Measurements from ENCODE around the gene AKAP9. TPM values are rescaled to one million over a fixed set of nuclear protein-coding genes. Genes with fewer than 3 reads are reported as not detected.

Gene AKAP9
- total RNA-seq, 2 donors from 2014 or later: 70.0 to 93.9 TPM

DNA sequence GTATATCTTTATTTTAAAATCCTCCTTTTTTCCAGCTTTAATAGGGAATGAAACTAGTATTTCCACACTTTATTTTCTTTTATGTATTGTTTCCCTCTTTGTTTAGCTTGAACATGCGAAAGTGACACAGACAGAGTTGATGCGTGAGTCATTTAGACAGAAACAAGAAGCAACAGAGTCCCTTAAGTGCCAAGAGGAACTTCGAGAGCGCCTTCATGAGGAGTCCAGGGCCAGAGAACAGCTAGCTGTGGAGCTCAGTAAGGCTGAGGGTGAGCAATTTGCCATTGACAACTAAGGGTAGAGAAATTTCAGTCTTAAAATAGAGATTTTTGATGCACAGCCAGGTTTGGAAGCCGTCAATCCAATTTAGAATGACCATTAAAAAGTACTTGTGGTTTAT is 120.5 kb downstream of the AKAP9 start:
- peak overlapping the region in 1 of 4 donors; percentile 28 for H3K27ac ChIP-seq
- H3K9me3 ChIP-seq: no peaks in the 10 kb centered on the region
- H3K27me3 ChIP-seq: no peaks in the 10 kb centered on the region
- WGBS, 2 donors: 76 to 85% methylated on average over 5 of the region's 5 CpGs
- no peak overlapping the region for H3K4me3 ChIP-seq
- DNase-seq: peak in 1 of 4 donors; percentile 10
- no peaks in the 10 kb centered on the region for H3K36me3 ChIP-seq (replicated peaks in 1 of 2; ENCODE audit: insufficient read depth in 1 of 2, low read depth in 2 of 2)
- ATAC-seq: no peak
- TF ChIP-seq POLR2A (IDR thresholded peaks at IDR 0.05): no peak
- TF ChIP-seq, protein P1, sequence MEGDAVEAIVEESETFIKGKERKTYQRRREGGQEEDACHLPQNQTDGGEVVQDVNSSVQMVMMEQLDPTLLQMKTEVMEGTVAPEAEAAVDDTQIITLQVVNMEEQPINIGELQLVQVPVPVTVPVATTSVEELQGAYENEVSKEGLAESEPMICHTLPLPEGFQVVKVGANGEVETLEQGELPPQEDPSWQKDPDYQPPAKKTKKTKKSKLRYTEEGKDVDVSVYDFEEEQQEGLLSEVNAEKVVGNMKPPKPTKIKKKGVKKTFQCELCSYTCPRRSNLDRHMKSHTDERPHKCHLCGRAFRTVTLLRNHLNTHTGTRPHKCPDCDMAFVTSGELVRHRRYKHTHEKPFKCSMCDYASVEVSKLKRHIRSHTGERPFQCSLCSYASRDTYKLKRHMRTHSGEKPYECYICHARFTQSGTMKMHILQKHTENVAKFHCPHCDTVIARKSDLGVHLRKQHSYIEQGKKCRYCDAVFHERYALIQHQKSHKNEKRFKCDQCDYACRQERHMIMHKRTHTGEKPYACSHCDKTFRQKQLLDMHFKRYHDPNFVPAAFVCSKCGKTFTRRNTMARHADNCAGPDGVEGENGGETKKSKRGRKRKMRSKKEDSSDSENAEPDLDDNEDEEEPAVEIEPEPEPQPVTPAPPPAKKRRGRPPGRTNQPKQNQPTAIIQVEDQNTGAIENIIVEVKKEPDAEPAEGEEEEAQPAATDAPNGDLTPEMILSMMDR (IDR thresholded peaks at IDR 0.05): no peak
- H3K4me1 ChIP-seq: peaks cover 46% of the 10 kb centered on the region
- intact Hi-C loops (cut with DNase I): no loop called here

DNA sequence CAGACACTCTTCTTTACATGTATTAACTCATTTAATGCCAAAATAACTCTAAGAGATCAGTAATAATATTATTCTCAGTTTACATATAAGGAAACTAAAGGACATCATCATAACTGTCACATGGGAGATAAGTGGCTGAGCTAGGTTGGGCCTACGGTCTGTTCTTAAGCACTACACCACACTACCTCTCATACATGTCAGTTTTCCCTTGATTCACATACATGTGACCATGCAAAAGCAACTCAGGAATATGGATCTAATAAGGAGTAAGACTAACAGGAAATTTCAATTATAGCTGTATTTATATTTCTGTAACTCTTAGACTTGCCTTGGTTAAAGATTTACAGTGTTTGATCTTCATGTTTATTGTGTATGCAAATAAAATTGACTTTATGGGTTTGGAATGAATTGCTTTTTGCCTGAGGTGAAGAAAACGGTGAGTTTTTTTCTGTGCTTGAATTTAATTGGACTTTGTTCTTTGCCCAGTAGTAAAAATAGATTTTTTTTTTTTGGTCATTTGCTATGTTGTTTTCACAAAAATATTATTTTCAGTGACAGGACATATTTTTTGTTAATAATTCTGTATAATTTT is 123.9 kb downstream of the AKAP9 start:
- Histone ChIP-seq H3K9me3 (no peaks in the 10 kb centered on the region), H3K27ac (peak overlapping the region in 1 of 4 donors; percentile 30), H3K4me1 (peaks cover 20% of the 10 kb centered on the region), H3K36me3 (replicated peaks in 1 of 2; ENCODE audit: insufficient read depth in 1 of 2, low read depth in 2 of 2) (peaks cover 0 to 4% of the 10 kb centered on the region in 2 donors), H3K4me3 (no peak overlapping the region), H3K27me3 (no peaks in the 10 kb centered on the region)
- WGBS, 2 donors: 15 to 24% methylated on average over 2 of the region's 2 CpGs
- no peak for TF ChIP-seq POLR2A (IDR thresholded peaks at IDR 0.05)
- TF ChIP-seq, protein P1 (IDR thresholded peaks at IDR 0.05): no peak
- intact Hi-C loops (cut with DNase I): no loop called here
- ATAC-seq: no peak
- no peak for DNase-seq

DNA sequence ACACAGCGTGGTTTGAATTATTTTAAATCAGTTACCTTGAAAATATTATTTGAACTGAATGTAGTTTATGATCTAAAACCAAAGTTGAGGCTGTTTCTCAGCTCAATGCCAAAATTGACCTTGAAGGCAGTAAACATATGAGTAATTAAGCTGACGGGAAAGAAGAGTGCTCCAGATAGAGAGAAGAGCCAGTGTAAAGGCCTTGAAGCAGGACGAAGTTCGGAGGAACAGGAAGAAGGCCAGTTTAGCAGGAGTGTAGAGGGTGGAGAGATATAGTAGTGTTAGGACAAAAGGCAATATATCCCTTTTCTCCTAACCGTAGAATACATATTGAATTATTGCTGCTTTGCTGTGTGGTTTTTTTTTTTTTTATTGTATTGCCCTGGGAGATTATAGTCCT is 130.4 kb downstream of the AKAP9 start:
- Histone ChIP-seq H3K9me3 (no peaks in the 10 kb centered on the region), H3K27ac (peak overlapping the region in 1 of 4 donors; percentile 49), H3K4me1 (peaks cover 15% of the 10 kb centered on the region), H3K36me3 (replicated peaks in 1 of 2; ENCODE audit: insufficient read depth in 1 of 2, low read depth in 2 of 2) (peaks cover 0 to 11% of the 10 kb centered on the region in 2 donors), H3K4me3 (no peak overlapping the region), H3K27me3 (no peaks in the 10 kb centered on the region)
- intact Hi-C loops (cut with DNase I): no loop called here
- WGBS, 2 donors: 35 to 46% methylated on average over 5 of the region's 5 CpGs
- ATAC-seq (peak; percentile 78), DNase-seq (peak in 1 of 4 donors; percentile 10)
- TF ChIP-seq POLR2A (IDR thresholded peaks at IDR 0.05): no peak
- TF ChIP-seq, protein P1 (IDR thresholded peaks at IDR 0.05): no peak

DNA sequence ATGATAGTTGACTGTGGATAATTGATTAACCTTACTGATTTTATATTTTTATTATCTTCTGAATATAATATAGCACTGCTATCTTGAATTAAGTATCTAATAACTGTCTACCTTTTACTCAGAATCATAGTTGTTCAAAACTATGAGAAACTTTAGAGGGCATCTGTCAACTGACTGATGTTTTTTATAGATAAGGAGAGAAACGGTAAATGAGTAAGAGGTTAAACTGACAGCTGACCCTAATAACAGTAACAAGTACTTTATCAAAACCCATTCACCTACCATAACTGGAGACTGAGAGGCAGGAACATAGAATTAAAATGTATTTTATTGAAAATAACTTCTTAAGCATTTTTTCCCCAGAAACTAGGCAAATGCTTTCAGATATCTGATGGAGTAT is 131.5 kb downstream of the AKAP9 start:
- DNase-seq (no peak), ATAC-seq (no peak)
- no peak overlapping the region for H3K27ac ChIP-seq
- H3K27me3 ChIP-seq: no peaks in the 10 kb centered on the region
- H3K4me3 ChIP-seq: no peak overlapping the region
- H3K36me3 ChIP-seq (replicated peaks in 1 of 2; ENCODE audit: insufficient read depth in 1 of 2, low read depth in 2 of 2): peaks cover 0 to 12% of the 10 kb centered on the region in 2 donors
- no peaks in the 10 kb centered on the region for H3K9me3 ChIP-seq
- TF ChIP-seq, protein P1 (IDR thresholded peaks at IDR 0.05): no peak
- no peak for TF ChIP-seq POLR2A (IDR thresholded peaks at IDR 0.05)
- H3K4me1 ChIP-seq: peaks cover 22% of the 10 kb centered on the region
- WGBS, 2 donors: 24 to 28% methylated on average over 1 of the region's 1 CpG
- intact Hi-C loops (cut with DNase I): no loop called here

DNA sequence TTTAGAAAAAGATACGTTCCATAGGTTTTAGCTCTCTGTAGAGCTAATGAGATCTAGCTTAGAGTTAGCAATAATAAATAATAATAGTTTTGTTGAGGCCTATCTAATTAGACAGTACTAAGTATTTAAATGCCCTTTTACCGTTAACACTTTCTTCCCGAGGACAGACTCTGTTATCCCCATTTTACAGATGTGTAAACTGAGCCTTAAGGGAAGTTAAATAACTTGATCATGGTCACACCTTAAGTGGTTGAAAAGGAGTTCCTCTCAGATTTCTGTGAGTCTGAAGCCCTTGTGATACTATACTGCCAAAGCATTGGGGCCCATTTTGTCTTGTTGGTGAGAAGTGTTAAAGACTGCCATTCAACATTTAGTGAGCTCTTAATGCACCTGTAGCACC is 132.0 kb downstream of the AKAP9 start:
- peaks cover 22% of the 10 kb centered on the region for H3K4me1 ChIP-seq
- no peaks in the 10 kb centered on the region for H3K27me3 ChIP-seq
- H3K36me3 ChIP-seq (replicated peaks in 1 of 2; ENCODE audit: insufficient read depth in 1 of 2, low read depth in 2 of 2): peaks cover 0 to 17% of the 10 kb centered on the region in 2 donors
- no peaks in the 10 kb centered on the region for H3K9me3 ChIP-seq
- ATAC-seq: no peak
- H3K4me3 ChIP-seq: no peak overlapping the region
- intact Hi-C loops (cut with DNase I): no loop called here
- TF ChIP-seq POLR2A (IDR thresholded peaks at IDR 0.05): no peak
- TF ChIP-seq, protein P1 (IDR thresholded peaks at IDR 0.05): no peak
- WGBS, 2 donors: 92 to 99% methylated on average over 3 of the region's 3 CpGs
- DNase-seq: no peak
- H3K27ac ChIP-seq: no peak overlapping the region

Measured in body of pancreas (tissue), 4 donors.